T-helper 1 cell treated with Interleukin-12 subunit alpha and Interleukin-12 subunit beta and Interleukin-4 antibody, amounts not matched to agents 30 μg/mL and 1 μg/mL, for 36 hours (primary cell): ENCODE measurements around the gene ARNT2.

Experiments
- H3K27ac Mint-ChIP-seq: one replicate; pipeline ENCODE4 v1.8.0; 2021; ENCODE audit warnings: mild to moderate bottlenecking, mixed read lengths
- H3K27me3 Mint-ChIP-seq: one replicate; pipeline ENCODE4 v1.8.0; 2021; ENCODE audit warnings: low read depth, mixed read lengths
- H3K36me3 Mint-ChIP-seq: one replicate; pipeline ENCODE4 v1.8.0; 2021; ENCODE audit warnings: low read depth, mixed read lengths
- H3K4me1 Mint-ChIP-seq: one replicate; pipeline ENCODE4 v1.8.0; 2021; ENCODE audit warnings: low read depth, mixed read lengths
- H3K4me3 Mint-ChIP-seq: one replicate; pipeline ENCODE4 v1.8.0; 2021; ENCODE audit warnings: mild to moderate bottlenecking, moderate library complexity, mixed read lengths
- H3K9me3 Mint-ChIP-seq: one replicate; pipeline ENCODE4 v1.8.0; 2021; ENCODE audit warnings: mixed read lengths

Gene ARNT2

GRCh38 chr15:80584973-80585525 lies 180.9 kb downstream of the ARNT2 start:
- H3K4me1 Mint-ChIP-seq: no peaks in the 10 kb centered on the region
- peaks cover 8% of the 10 kb centered on the region for H3K27me3 Mint-ChIP-seq
- no peak overlapping the region for H3K4me3 Mint-ChIP-seq

GRCh38 chr15:80585544-80586018 lies 181.4 kb downstream of the ARNT2 start:
- H3K4me3 Mint-ChIP-seq: no peak overlapping the region
- H3K36me3 Mint-ChIP-seq: no peaks in the 10 kb centered on the region
- H3K9me3 Mint-ChIP-seq: no peaks in the 10 kb centered on the region
- H3K27me3 Mint-ChIP-seq: peaks cover 8% of the 10 kb centered on the region
- H3K27ac Mint-ChIP-seq: no peak overlapping the region
- H3K4me1 Mint-ChIP-seq: no peaks in the 10 kb centered on the region

More at GRCh38 chr15:80584973-80585525, 180.9 kb downstream of the ARNT2 start:
- no peaks in the 10 kb centered on the region for H3K9me3 Mint-ChIP-seq
- no peak overlapping the region for H3K27ac Mint-ChIP-seq
- H3K36me3 Mint-ChIP-seq: no peaks in the 10 kb centered on the region

- Mint-ChIP-seq H3K36me3 (no peaks in the 10 kb centered on the region), H3K27ac (no peak overlapping the region)
These were observed 182.0 kb downstream of the ARNT2 start for GRCh38 chr15:80586161-80586560.

GRCh38 chr15:80587007-80587406 lies 182.8 kb downstream of the ARNT2 start:
- no peaks in the 10 kb centered on the region for H3K36me3 Mint-ChIP-seq
- H3K27ac Mint-ChIP-seq: no peak overlapping the region
- no peaks in the 10 kb centered on the region for H3K9me3 Mint-ChIP-seq
- no peak overlapping the region for H3K4me3 Mint-ChIP-seq
- peaks cover 8% of the 10 kb centered on the region for H3K27me3 Mint-ChIP-seq
- H3K4me1 Mint-ChIP-seq: no peaks in the 10 kb centered on the region

More at GRCh38 chr15:80586161-80586560, 182.0 kb downstream of the ARNT2 start:
- peaks cover 8% of the 10 kb centered on the region for H3K27me3 Mint-ChIP-seq
- no peaks in the 10 kb centered on the region for H3K4me1 Mint-ChIP-seq
- H3K9me3 Mint-ChIP-seq: no peaks in the 10 kb centered on the region
- H3K4me3 Mint-ChIP-seq: no peak overlapping the region

GRCh38 chr15:80587816-80588456 lies 183.8 kb downstream of the ARNT2 start:
- Mint-ChIP-seq H3K27ac (no peak overlapping the region), H3K4me3 (no peak overlapping the region), H3K27me3 (peaks cover 8% of the 10 kb centered on the region), H3K4me1 (no peaks in the 10 kb centered on the region), H3K36me3 (no peaks in the 10 kb centered on the region), H3K9me3 (no peaks in the 10 kb centered on the region)

GRCh38 chr15:80588801-80589200 lies 184.6 kb downstream of the ARNT2 start:
- H3K36me3 Mint-ChIP-seq: no peaks in the 10 kb centered on the region
- H3K9me3 Mint-ChIP-seq: no peaks in the 10 kb centered on the region
- no peak overlapping the region for H3K27ac Mint-ChIP-seq
- H3K4me3 Mint-ChIP-seq: no peak overlapping the region
- peaks cover 8% of the 10 kb centered on the region for H3K27me3 Mint-ChIP-seq
- H3K4me1 Mint-ChIP-seq: no peaks in the 10 kb centered on the region

- Mint-ChIP-seq H3K36me3 (no peaks in the 10 kb centered on the region), H3K4me1 (no peaks in the 10 kb centered on the region), H3K9me3 (no peaks in the 10 kb centered on the region), H3K27ac (no peak overlapping the region), H3K27me3 (peaks cover 5% of the 10 kb centered on the region), H3K4me3 (no peak overlapping the region)
These were observed 186.7 kb downstream of the ARNT2 start for GRCh38 chr15:80590761-80591355.

- Mint-ChIP-seq H3K36me3 (no peaks in the 10 kb centered on the region), H3K27me3 (peaks cover 5% of the 10 kb centered on the region), H3K27ac (no peak overlapping the region), H3K4me1 (no peaks in the 10 kb centered on the region), H3K9me3 (no peaks in the 10 kb centered on the region), H3K4me3 (no peak overlapping the region)
These were observed 187.3 kb downstream of the ARNT2 start for GRCh38 chr15:80591471-80591870.

- Mint-ChIP-seq H3K4me1 (no peaks in the 10 kb centered on the region), H3K9me3 (no peaks in the 10 kb centered on the region)
These were observed 188.0 kb downstream of the ARNT2 start for GRCh38 chr15:80591938-80592825.

GRCh38 chr15:80593486-80594030 lies 189.4 kb downstream of the ARNT2 start:
- H3K36me3 Mint-ChIP-seq: no peaks in the 10 kb centered on the region
- no peaks in the 10 kb centered on the region for H3K4me1 Mint-ChIP-seq
- H3K4me3 Mint-ChIP-seq: no peak overlapping the region
- H3K27ac Mint-ChIP-seq: no peak overlapping the region
- H3K9me3 Mint-ChIP-seq: no peaks in the 10 kb centered on the region
- H3K27me3 Mint-ChIP-seq: peaks cover 5% of the 10 kb centered on the region

More at GRCh38 chr15:80591938-80592825, 188.0 kb downstream of the ARNT2 start:
- Mint-ChIP-seq H3K27me3 (peaks cover 5% of the 10 kb centered on the region), H3K36me3 (no peaks in the 10 kb centered on the region), H3K27ac (no peak overlapping the region), H3K4me3 (no peak overlapping the region)

GRCh38 chr15:80594091-80594889 lies 190.1 kb downstream of the ARNT2 start:
- Mint-ChIP-seq H3K4me3 (no peak overlapping the region), H3K27ac (no peak overlapping the region), H3K4me1 (no peaks in the 10 kb centered on the region), H3K9me3 (no peaks in the 10 kb centered on the region), H3K36me3 (no peaks in the 10 kb centered on the region), H3K27me3 (no peaks in the 10 kb centered on the region)

GRCh38 chr15:80595396-80595795 lies 191.2 kb downstream of the ARNT2 start:
- H3K27me3 Mint-ChIP-seq: peaks cover 8% of the 10 kb centered on the region
- H3K36me3 Mint-ChIP-seq: no peaks in the 10 kb centered on the region
- H3K27ac Mint-ChIP-seq: no peak overlapping the region
- H3K4me1 Mint-ChIP-seq: no peaks in the 10 kb centered on the region
- no peaks in the 10 kb centered on the region for H3K9me3 Mint-ChIP-seq
- H3K4me3 Mint-ChIP-seq: no peak overlapping the region

GRCh38 chr15:80596521-80596976 lies 192.4 kb downstream of the ARNT2 start:
- no peak overlapping the region for H3K4me3 Mint-ChIP-seq
- H3K4me1 Mint-ChIP-seq: no peaks in the 10 kb centered on the region
- H3K36me3 Mint-ChIP-seq: no peaks in the 10 kb centered on the region
- no peak overlapping the region for H3K27ac Mint-ChIP-seq
- no peaks in the 10 kb centered on the region for H3K9me3 Mint-ChIP-seq
- H3K27me3 Mint-ChIP-seq: peaks cover 11% of the 10 kb centered on the region
